PC-9 (cell line): ENCODE results near the gene PDGFD.

ENCODE experiments used
- CTCF ChIP-seq: fragments of 200-600 bp; sonication (generic); conservative IDR thresholded peaks from 2 replicates; pipeline ENCODE4 v1.6.1; 2017; ENCODE audit warnings: mixed run types, antibody characterized with exemption, mild to moderate bottlenecking, moderate library complexity
- EZH2 ChIP-seq: fragments of 200-600 bp; sonication (generic); IDR thresholded peaks from 2 replicates; pipeline ENCODE4 v1.8.0; 2017; ENCODE audit warnings: antibody characterized with exemption, low read depth

GRCh38 chr11:104041792-104042191 lies 122.2 kb downstream of the PDGFD start:
- TF ChIP-seq CTCF (no peak), EZH2 (no peak)
